Measurements from ENCODE around the gene CBR1.

DNA sequence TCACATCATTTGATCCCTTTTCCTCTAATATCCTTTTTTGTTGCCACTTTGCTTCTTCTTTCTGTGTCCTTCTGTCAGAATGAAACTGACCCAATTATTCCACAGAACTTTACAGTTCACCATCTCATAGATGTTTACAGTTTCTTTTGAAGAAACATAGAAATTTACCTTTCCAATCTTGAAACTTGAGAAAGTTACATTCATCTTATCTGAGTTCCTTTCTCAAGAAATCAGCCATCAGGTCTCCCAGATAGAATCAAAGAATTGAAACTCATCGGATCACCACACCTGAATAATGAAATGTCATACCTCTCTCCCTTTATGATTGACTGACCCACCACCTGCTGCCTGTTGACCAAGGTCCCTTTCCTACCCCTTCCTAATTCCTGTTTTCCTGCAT, 23.7 kb downstream of the CBR1 start:
- TF ChIP-seq, protein P1, sequence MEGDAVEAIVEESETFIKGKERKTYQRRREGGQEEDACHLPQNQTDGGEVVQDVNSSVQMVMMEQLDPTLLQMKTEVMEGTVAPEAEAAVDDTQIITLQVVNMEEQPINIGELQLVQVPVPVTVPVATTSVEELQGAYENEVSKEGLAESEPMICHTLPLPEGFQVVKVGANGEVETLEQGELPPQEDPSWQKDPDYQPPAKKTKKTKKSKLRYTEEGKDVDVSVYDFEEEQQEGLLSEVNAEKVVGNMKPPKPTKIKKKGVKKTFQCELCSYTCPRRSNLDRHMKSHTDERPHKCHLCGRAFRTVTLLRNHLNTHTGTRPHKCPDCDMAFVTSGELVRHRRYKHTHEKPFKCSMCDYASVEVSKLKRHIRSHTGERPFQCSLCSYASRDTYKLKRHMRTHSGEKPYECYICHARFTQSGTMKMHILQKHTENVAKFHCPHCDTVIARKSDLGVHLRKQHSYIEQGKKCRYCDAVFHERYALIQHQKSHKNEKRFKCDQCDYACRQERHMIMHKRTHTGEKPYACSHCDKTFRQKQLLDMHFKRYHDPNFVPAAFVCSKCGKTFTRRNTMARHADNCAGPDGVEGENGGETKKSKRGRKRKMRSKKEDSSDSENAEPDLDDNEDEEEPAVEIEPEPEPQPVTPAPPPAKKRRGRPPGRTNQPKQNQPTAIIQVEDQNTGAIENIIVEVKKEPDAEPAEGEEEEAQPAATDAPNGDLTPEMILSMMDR (IDR thresholded peaks at IDR 0.05; ENCODE audit: low read length), result no peak
- no peak for TF ChIP-seq EZH2 (optimal IDR thresholded peaks at IDR 0.05; ENCODE audit: low read depth, low read length)
- no peak for TF ChIP-seq EZH2phosphoT487 (IDR thresholded peaks at IDR 0.05; ENCODE audit: low read length)

All from MM.1S (cell line).